Stomach (tissue), 9 donors: ENCODE data around the gene BCAP31. TPM values are rescaled to one million over a fixed set of nuclear protein-coding genes. Genes with fewer than 3 reads are reported as not detected.

Source experiments
- DNase-seq, 2 donors: peaks; one replicate each; pipeline versions ENCODE4 v3.0.0 to v3.0.0-alpha.2; 2013 to 2019
- H3K27ac ChIP-seq, 5 donors: fragments of 200-600 bp in 4 of 5; sonication (generic) in 4 of 5; one replicate each; pipeline ENCODE4 v1.5.1; 2013 to 2019; ENCODE audit warnings: mild to moderate bottlenecking in 1 of 5, moderate library complexity in 1 of 5
- H3K27me3 ChIP-seq, 3 donors: fragments of 200-600 bp; sonication (generic); one replicate each; pipeline ENCODE4 v1.5.1; 2017 to 2019; ENCODE audit warnings: mixed run types in 1 of 3
- H3K36me3 ChIP-seq, 4 donors: fragments of 200-600 bp; sonication (generic); 1 replicate in 3 of 4; 2 replicates in 1 of 4; pipeline ENCODE4 v1.5.1; 2016 to 2019
- H3K4me1 ChIP-seq, 4 donors: fragments of 200-600 bp; sonication (generic); one replicate each; pipeline ENCODE4 v1.5.1; 2016 to 2019
- H3K4me3 ChIP-seq, 4 donors: fragments of 200-600 bp; sonication (generic) in 3 of 4; one replicate each; pipeline ENCODE4 v1.5.1; 2016 to 2019; ENCODE audit warnings: mild to moderate bottlenecking in 1 of 4
- H3K9me3 ChIP-seq, 4 donors: fragments of 200-600 bp; sonication (generic); one replicate each; pipeline ENCODE4 v1.5.1; 2016 to 2019
- CTCF ChIP-seq, 7 experiments: fragments of 450-650 bp in 4 of 7; fragments of 200-600 bp in 3 of 7; sonication (generic) in 3 of 7; IDR thresholded peaks; one replicate each; pipeline ENCODE4 v1.5.1; 2016 to 2019; ENCODE audit warnings: antibody characterized with exemption in 7 of 7, control low read depth in 2 of 7, mild to moderate bottlenecking in 1 of 7
- EP300 ChIP-seq: sonication (generic); formaldehyde crosslinking; IDR thresholded peaks from one replicate; pipeline ENCODE4 v1.6.1; 2017; ENCODE audit warnings: antibody characterized with exemption
- POLR2A ChIP-seq, 4 donors: fragments of 450-650 bp; IDR thresholded peaks; one replicate each; pipeline ENCODE4 v1.6.1; 2016; ENCODE audit warnings: antibody characterized with exemption in 4 of 4, control low read depth in 2 of 4, mild to moderate bottlenecking in 1 of 4, moderate library complexity in 1 of 4
- POLR2AphosphoS5 ChIP-seq, 3 donors: sonication (generic); formaldehyde crosslinking; IDR thresholded peaks; one replicate each; pipeline ENCODE4 v1.6.1; 2016; ENCODE audit warnings: antibody characterized with exemption in 3 of 3
- WGBS, 5 donors: extraction: QIAGEN DNeasy Blood & Tissue Kit in 3 of 5; methylation state at CpG; one replicate each; pipeline versions ENCODE4 v1.1.5 to v1.1.7; 2013 to 2018; 5-methylcytosine and 5-hydroxymethylcytosine counted together
- intact Hi-C: fragments of 100-400 bp; cut with DNase I; formaldehyde crosslinking; loops from one replicate; pipeline ENCODE4 v1.15.1; 2023; ENCODE audit warnings: low total_unique reads
- polyA plus RNA-seq, 3 donors: library from polyadenylated mRNA; stranded (reverse); fragments of 200-250 nt; gene quantifications; one replicate each; pipeline ENCODE4 v1.2.3, GENCODE V29; 2013
- total RNA-seq, 5 donors: library from RNA; depleted of rRNA; stranded (reverse); fragments of >200 nt; gene quantifications; one replicate each; pipeline versions ENCODE4 v1.1.0 to v1.2.3, GENCODE V29; 2014 to 2016
- donor health status: healthy with polysubstance abuse.
- donor health status: Bipolar disorder and iron deficiency.
- donor health status: healthy.

The BCAP31 gene
- total and polyA plus RNA-seq, 8 donors: 0.58 to 156 (median 82.0) TPM

- intact Hi-C loops: no loop called here
- Histone ChIP-seq H3K9me3 (no peaks in the 10 kb centered on the region), H3K27ac (peak overlapping the region in 1 of 5 donors; percentile 51), H3K4me1 (peaks cover 6 to 49% (median 31%) of the 10 kb centered on the region in 4 donors), H3K27me3 (no peaks in the 10 kb centered on the region), H3K4me3 (no peak overlapping the region), H3K36me3 (peaks cover 0 to 53% (median 44%) of the 10 kb centered on the region in 4 donors)
- TF ChIP-seq POLR2AphosphoS5 (IDR thresholded peaks at IDR 0.05) (no peak), EP300 (no peak), POLR2A (IDR thresholded peaks at IDR 0.05) (no peak), CTCF (IDR thresholded peaks at IDR 0.05) (no peak)
- no peak for DNase-seq
- 63 to 89% (median 72%) methylated on average over 4 to 18 of the region's 18 CpGs for WGBS, 5 donors
Measured at GRCh38 chrX:153704021-153704526, 20.1 kb downstream of the BCAP31 start.

GRCh38 chrX:153703036-153703370 is 21.2 kb downstream of the BCAP31 start:
- Histone ChIP-seq H3K4me1 (peaks cover 6 to 41% (median 27%) of the 10 kb centered on the region in 4 donors), H3K4me3 (no peak overlapping the region), H3K9me3 (no peaks in the 10 kb centered on the region), H3K27ac (peak overlapping the region in 4 of 5 donors; percentile 22 to 57 (median 42)), H3K36me3 (peaks cover 0 to 58% (median 47%) of the 10 kb centered on the region in 4 donors), H3K27me3 (no peaks in the 10 kb centered on the region)
- TF ChIP-seq CTCF (IDR thresholded peaks at IDR 0.05) (no peak), POLR2AphosphoS5 (IDR thresholded peaks at IDR 0.05) (peak in 2 of 3 donors; percentile 3 to 39)
- peak; percentile 54 to 86 for DNase-seq
- intact Hi-C loops: no loop called here
- WGBS, 5 donors: 27 to 67% (median 43%) methylated on average over 4 to 16 of the region's 16 CpGs; no CpG with 5 or more reads in 1 of the 5 donors

GRCh38 chrX:153702336-153703035 is 21.7 kb downstream of the BCAP31 start:
- H3K9me3 ChIP-seq: no peaks in the 10 kb centered on the region
- H3K27ac ChIP-seq: peak overlapping the region in 3 of 5 donors; percentile 1 to 57 (median 51)
- intact Hi-C loops: no loop called here
- TF ChIP-seq CTCF (IDR thresholded peaks at IDR 0.05): no peak
- no peak for TF ChIP-seq POLR2AphosphoS5 (IDR thresholded peaks at IDR 0.05)
- no peak for TF ChIP-seq POLR2A (IDR thresholded peaks at IDR 0.05)
- TF ChIP-seq EP300: no peak
- H3K4me3 ChIP-seq: no peak overlapping the region
- H3K4me1 ChIP-seq: peaks cover 6 to 39% (median 25%) of the 10 kb centered on the region in 4 donors
- DNase-seq: no peak
- 61 to 77% (median 73%) methylated on average over 14 to 23 of the region's 23 CpGs for whole genome bisulfite sequencing, 5 donors
- no peaks in the 10 kb centered on the region for H3K27me3 ChIP-seq
- peaks cover 0 to 58% (median 52%) of the 10 kb centered on the region in 4 donors for H3K36me3 ChIP-seq

- 93 to 98% (median 94%) methylated on average over 7 to 12 of the region's 12 CpGs for WGBS, 5 donors
- DNase-seq: no peak
- no peak for TF ChIP-seq CTCF (IDR thresholded peaks at IDR 0.05)
- H3K4me1 ChIP-seq: peaks cover 6 to 39% (median 25%) of the 10 kb centered on the region in 4 donors
- no peak overlapping the region for H3K27ac ChIP-seq
- peaks cover 0 to 66% (median 59%) of the 10 kb centered on the region in 4 donors for H3K36me3 ChIP-seq
- intact Hi-C loops: no loop called here
- no peak overlapping the region for H3K4me3 ChIP-seq
- no peaks in the 10 kb centered on the region for H3K9me3 ChIP-seq
- H3K27me3 ChIP-seq: no peaks in the 10 kb centered on the region
Measured at GRCh38 chrX:153701706-153702105, 22.5 kb downstream of the BCAP31 start.
